Heart left ventricle (tissue), 16 donors: ENCODE data around the gene SBSN. TPM values are rescaled to one million over a fixed set of nuclear protein-coding genes. Genes with fewer than 3 reads are reported as not detected.
A peak's percentile ranks its signal among the peaks of the same experiment; 100 is the strongest.

Source experiments
- ATAC-seq, 4 donors: fragments of 200-7000 bp; cut with Tn5 transposase; one replicate each; pipeline ENCODE4 v1.9.1; 2020 to 2022; ENCODE audit warnings: moderate library complexity in 4 of 4, mild to moderate bottlenecking in 3 of 4, moderate number of reproducible peaks in 1 of 4
- DNase-seq, 5 donors: peaks; one replicate each; pipeline ENCODE4 v3.0.0-alpha.2; 2020
- H3K27ac ChIP-seq, 12 donors: fragments of 200-600 bp; sonication (generic) in 4 of 12; one replicate each; pipeline versions ENCODE4 v1.5.0 to v1.8.0; 2016 to 2022; ENCODE audit warnings: mild to moderate bottlenecking in 2 of 12
- H3K27me3 ChIP-seq, 9 donors: fragments of 200-600 bp; sonication (generic) in 2 of 9; one replicate each; pipeline versions ENCODE4 v1.5.1 to v1.8.0; 2016 to 2022; ENCODE audit warnings: mild to moderate bottlenecking in 3 of 9
- H3K36me3 ChIP-seq, 9 donors: fragments of 200-600 bp; sonication (generic) in 2 of 9; one replicate each; pipeline versions ENCODE4 v1.5.0 to v1.8.0; 2018 to 2022; ENCODE audit warnings: mild to moderate bottlenecking in 2 of 9
- H3K4me1 ChIP-seq, 12 donors: fragments of 200-600 bp; sonication (generic) in 4 of 12; one replicate each; pipeline versions ENCODE4 v1.5.0 to v1.8.0; 2016 to 2022; ENCODE audit warnings: mild to moderate bottlenecking in 3 of 12
- H3K4me3 ChIP-seq, 12 donors: fragments of 200-600 bp; sonication (generic) in 4 of 12; one replicate each; pipeline versions ENCODE4 v1.5.0 to v1.8.0; 2017 to 2022; ENCODE audit warnings: mild to moderate bottlenecking in 9 of 12, moderate library complexity in 4 of 12
- H3K9me3 ChIP-seq, 12 donors: fragments of 200-600 bp; sonication (generic) in 4 of 12; one replicate each; pipeline versions ENCODE4 v1.5.0 to v1.8.0; 2016 to 2022; ENCODE audit warnings: mild to moderate bottlenecking in 1 of 12
- CTCF ChIP-seq, 12 donors: fragments of 200-600 bp; sonication (generic) in 4 of 12; IDR thresholded peaks; one replicate each; pipeline versions ENCODE4 v1.5.0 to v1.8.0; 2018 to 2022; ENCODE audit warnings: antibody characterized with exemption in 12 of 12, mild to moderate bottlenecking in 5 of 12
- POLR2A ChIP-seq, 2 donors: fragments of 450-650 bp; IDR thresholded peaks; one replicate each; pipeline ENCODE4 v1.6.1; 2017; ENCODE audit warnings: antibody characterized with exemption in 2 of 2, mild to moderate bottlenecking in 2 of 2, moderate library complexity in 2 of 2
- WGBS, 4 donors: extraction: QIAGEN DNeasy Blood & Tissue Kit in 2 of 4; methylation state at CpG; one replicate each; pipeline versions ENCODE4 v1.1.5 to v1.1.7; 2013 to 2018; 5-methylcytosine and 5-hydroxymethylcytosine counted together
- intact Hi-C, 10 donors: fragments of 100-400 bp; cut with DNase I; formaldehyde crosslinking; loops; one replicate each; pipeline versions ENCODE4 v1.11.1 to v1.14.2; 2022
- polyA plus RNA-seq, 2 donors: library from polyadenylated mRNA; stranded (reverse); fragments of 200-250 nt; gene quantifications; one replicate each; pipeline ENCODE4 v1.2.3, GENCODE V29; 2013
- total RNA-seq, 9 donors: library from RNA; depleted of rRNA in 2 of 9; stranded (reverse); fragments of >200 nt in 2 of 9; fragmentation: NEBNext Ultra II Directional in 3 of 9; extraction: Animal tissue kit (Norgen Biotek cat#: 25700) in 3 of 9; gene quantifications; one replicate each; pipeline versions ENCODE4 v1.1.0 to v1.2.4, GENCODE V29; 2016 to 2023
- donor health status: ischemic (EF 13 %, LVEDD 7.1; RV severe dilation, severe dysfunction).
- donor health status: healthy with polysubstance abuse.
- donor health status: DM: no; HTN: yes; CAD: no.
- donor health status: DM: no; HTN: no; CAD: no.
- donor health status: ischemic (EF 25% LVEDD 6.9; RV normal size, moderate dysfunction).
- donor health status: ischemic (EF 25% LVEDD 5.7; RV mildly dilated, moderate dysfunction).
- donor health status: healthy.
- donor health status: DM: yes; HTN: yes; CAD: no.
- donor health status: ischemic (EF 35%, LVEDD 5.7; RV mildly dilated, moderate dysfunction).
- donor health status: nonischemic (EF 11% LVEDD 7.7; RV severe dilation, severe dysfunction).
- donor health status: DM: yes; HTN: yes; CAD: no.
- donor health status: PGD.
- donor health status: ischemic (EF 29% LVEDD 5.4; RV normal size, mild dysfunction).
- donor health status: nonischemic (EF 23%, LVEDD 6.1; RV moderate dilation, normal function).

The SBSN gene
- total and polyA plus RNA-seq, 11 donors = not detected

GRCh38 chr19:35559781-35560180 is 31.7 kb upstream of the SBSN start:
- Histone ChIP-seq H3K36me3 (no peaks in the 10 kb centered on the region), H3K27me3 (peaks cover 11 to 65% (median 23%) of the 10 kb centered on the region in 9 donors), H3K4me1 (peaks cover 0 to 14% (median 4%) of the 10 kb centered on the region in 12 donors), H3K27ac (no peak overlapping the region), H3K4me3 (no peak overlapping the region), H3K9me3 (no peaks in the 10 kb centered on the region)
- WGBS, 4 donors = 87 to 91% (median 90%) methylated on average over 23 of the region's 23 CpGs
- no peak for DNase-seq
- ATAC-seq = no peak
- no peak for TF ChIP-seq CTCF (IDR thresholded peaks at IDR 0.05)
- TF ChIP-seq POLR2A (IDR thresholded peaks at IDR 0.05) = no peak
- intact Hi-C loops = no loop called here

GRCh38 chr19:35559281-35559659 is 31.2 kb upstream of the SBSN start:
- DNase-seq = no peak
- 66 to 71% (median 67%) methylated on average over 11 of the region's 11 CpGs for WGBS, 4 donors
- no peak overlapping the region for H3K27ac ChIP-seq
- H3K4me1 ChIP-seq = peaks cover 0 to 14% (median 4%) of the 10 kb centered on the region in 12 donors
- H3K9me3 ChIP-seq = no peaks in the 10 kb centered on the region
- H3K27me3 ChIP-seq = peaks cover 11 to 64% (median 23%) of the 10 kb centered on the region in 9 donors
- no peaks in the 10 kb centered on the region for H3K36me3 ChIP-seq
- no peak overlapping the region for H3K4me3 ChIP-seq
- TF ChIP-seq POLR2A (IDR thresholded peaks at IDR 0.05) (no peak), CTCF (IDR thresholded peaks at IDR 0.05) (no peak)
- intact Hi-C loops = no loop called here
- ATAC-seq = no peak

- peaks cover 0 to 14% (median 4%) of the 10 kb centered on the region in 12 donors for H3K4me1 ChIP-seq
- intact Hi-C loops = no loop called here
- peak overlapping the region in 10 of 12 donors; percentile 3 to 44 (median 36) for H3K4me3 ChIP-seq
- H3K36me3 ChIP-seq = no peaks in the 10 kb centered on the region
- H3K27me3 ChIP-seq = peaks cover 11 to 59% (median 23%) of the 10 kb centered on the region in 9 donors
- H3K27ac ChIP-seq = no peak overlapping the region
- ATAC-seq = no peak
- TF ChIP-seq CTCF (IDR thresholded peaks at IDR 0.05) (no peak), POLR2A (IDR thresholded peaks at IDR 0.05) (no peak)
- WGBS, 4 donors = 31 to 59% (median 40%) methylated on average over 21 to 53 of the region's 53 CpGs
- DNase-seq = no peak
- H3K9me3 ChIP-seq = no peaks in the 10 kb centered on the region
Observed at GRCh38 chr19:35558400-35559280, 30.5 kb upstream of the SBSN start.

- no peak for TF ChIP-seq POLR2A (IDR thresholded peaks at IDR 0.05)
- no peak for TF ChIP-seq CTCF (IDR thresholded peaks at IDR 0.05)
- peaks cover 8 to 53% (median 23%) of the 10 kb centered on the region in 9 donors for H3K27me3 ChIP-seq
- intact Hi-C loops = no loop called here
- DNase-seq (peak; percentile 37 to 79 (median 58)), ATAC-seq (peak; percentile 35 to 83 (median 66))
- no peak overlapping the region for H3K27ac ChIP-seq
- no peaks in the 10 kb centered on the region for H3K9me3 ChIP-seq
- WGBS, 4 donors = 2 to 8% (median 5%) methylated on average over 42 to 60 of the region's 60 CpGs
- H3K36me3 ChIP-seq = no peaks in the 10 kb centered on the region
- peak overlapping the region in 10 of 12 donors; percentile 3 to 44 (median 36) for H3K4me3 ChIP-seq
- H3K4me1 ChIP-seq = peaks cover 0 to 14% (median 4%) of the 10 kb centered on the region in 12 donors
Observed at GRCh38 chr19:35557539-35558399, 29.7 kb upstream of the SBSN start.
